Lung microvascular endothelial cell (primary cell): ENCODE data around the gene FHOD3. TPM values are rescaled to one million over a fixed set of nuclear protein-coding genes. Genes with fewer than 3 reads are reported as not detected.
"Not testable (repeated sequence)": the region's sequence is repeated elsewhere in the genome, so short reads cannot be mapped to it uniquely, and the experiment has no call there.

ENCODE experiments used
- DNase-seq, 2 donors: peaks; one replicate each; pipeline versions ENCODE4 v3.0.0 to v3.0.0-alpha.2; 2010; ENCODE audit warnings: low read depth in 2 of 2
- total RNA-seq: library from RNA; depleted of rRNA; stranded (reverse); fragments of >200 nt; gene quantifications from 2 replicates; pipeline ENCODE4 v1.2.1, GENCODE V29; 2014

FHOD3 gene
- total RNA-seq, 1 donor from 2014 or later = under 0.01 TPM

- no peak for DNase-seq
These were observed 151.1 kb downstream of the FHOD3 start for GRCh38 chr18:36448384-36449290.

GRCh38 chr18:36449451-36449850 lies 151.9 kb downstream of the FHOD3 start:
- no peak for DNase-seq

DNA sequence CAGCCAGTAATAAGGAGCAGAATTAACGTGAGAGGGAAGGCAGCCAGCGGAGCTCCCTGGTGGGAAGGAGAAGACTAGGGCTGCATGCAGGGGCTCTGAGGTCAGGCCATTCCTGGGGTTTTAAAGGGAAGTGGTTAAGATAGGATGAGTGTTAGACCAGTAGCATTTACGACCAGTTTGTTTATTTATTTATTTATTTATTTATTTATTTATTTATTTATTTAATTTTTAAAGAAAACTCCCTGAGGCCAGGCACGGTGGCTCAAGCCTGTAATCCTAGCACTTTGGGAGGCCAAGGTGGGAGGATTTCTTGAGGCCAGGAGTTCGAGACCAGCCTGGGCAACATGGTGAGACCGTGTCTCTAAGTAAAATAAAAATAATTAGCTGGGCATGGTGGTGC lies 152.8 kb downstream of the FHOD3 start:
- DNase-seq = no peak

GRCh38 chr18:36451454-36452251 lies 154.1 kb downstream of the FHOD3 start:
- DNase-seq = no peak

- DNase-seq = no peak
These were observed 156.7 kb downstream of the FHOD3 start for GRCh38 chr18:36454245-36454644.

DNA sequence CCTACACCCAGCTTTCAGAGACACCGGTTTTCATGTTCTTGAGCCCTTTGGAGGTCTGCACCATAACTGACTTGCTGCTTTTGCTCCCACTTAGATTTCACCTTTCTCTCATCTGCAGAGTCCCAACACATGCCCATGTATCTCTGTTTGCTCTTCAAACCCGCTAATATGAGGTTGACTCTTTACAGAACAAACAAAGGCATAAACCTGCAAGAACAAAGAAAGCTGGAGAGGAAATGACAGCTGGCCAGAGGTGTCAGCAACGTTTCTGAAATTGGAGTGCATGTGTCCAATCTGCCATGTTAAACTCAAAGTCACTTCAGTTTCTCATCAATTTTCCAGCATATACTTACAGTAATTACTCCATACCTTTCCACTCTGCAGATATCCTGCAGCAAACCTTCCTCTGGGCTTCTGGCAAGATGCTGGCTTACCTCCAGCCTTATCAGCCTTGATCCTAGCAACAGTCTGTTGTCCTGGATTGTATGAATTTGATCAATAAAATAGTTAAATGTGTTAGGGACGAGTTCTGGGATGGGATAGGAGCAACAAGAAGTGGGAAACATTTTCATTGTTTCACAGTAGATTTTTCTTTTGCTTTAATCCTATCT lies 157.4 kb downstream of the FHOD3 start:
- no peak for DNase-seq

GRCh38 chr18:36455931-36456330 lies 158.4 kb downstream of the FHOD3 start:
- no peak for DNase-seq

DNA sequence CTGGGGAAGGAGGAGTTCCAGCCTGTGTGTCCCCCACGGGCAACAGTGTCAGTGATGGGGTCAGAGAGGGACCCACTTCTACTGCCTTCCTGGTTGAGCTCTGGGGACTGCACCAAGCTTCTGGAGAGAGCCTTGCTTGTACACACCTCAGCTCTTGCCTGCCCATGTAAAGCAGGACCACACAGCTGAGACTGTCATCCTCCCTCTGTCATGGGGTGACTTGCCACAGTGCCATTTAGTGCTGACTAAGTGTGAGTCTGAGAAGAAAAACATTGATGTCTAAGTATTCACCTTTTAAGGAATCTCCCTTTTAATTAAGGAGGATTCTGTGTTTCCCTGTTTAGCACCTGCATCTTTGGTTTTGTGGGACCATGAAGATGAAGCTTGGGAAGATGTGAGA lies 159.1 kb downstream of the FHOD3 start:
- no peak for DNase-seq

- DNase-seq = no peak
These were observed 160.2 kb downstream of the FHOD3 start for GRCh38 chr18:36457683-36458082.

- no peak for DNase-seq
These were observed 160.8 kb downstream of the FHOD3 start for GRCh38 chr18:36458306-36458705.

DNA sequence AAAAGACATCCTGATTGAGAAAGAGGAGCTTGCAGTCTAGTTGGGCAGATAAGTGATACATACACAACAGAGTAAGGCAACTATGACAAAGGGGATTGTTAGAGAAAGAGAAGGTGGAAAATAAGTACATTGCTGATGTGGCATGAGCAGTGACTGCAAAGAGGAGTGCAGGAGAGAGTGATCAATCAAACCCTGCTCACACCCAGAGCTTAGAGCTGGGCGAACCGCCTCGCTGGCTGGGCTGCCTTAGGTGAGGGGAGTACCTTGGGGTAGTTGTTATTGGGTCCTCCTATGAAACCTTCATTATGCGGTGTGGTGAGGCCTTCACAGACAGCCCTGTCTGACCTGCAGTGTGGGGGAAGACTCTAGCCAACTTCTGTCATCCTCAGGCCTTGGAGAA lies 161.7 kb downstream of the FHOD3 start:
- no peak for DNase-seq

GRCh38 chr18:36459786-36460185 lies 162.3 kb downstream of the FHOD3 start:
- DNase-seq = no peak

GRCh38 chr18:36460324-36460850 lies 162.9 kb downstream of the FHOD3 start:
- DNase-seq = no peak

- no peak for DNase-seq
These were observed 163.3 kb downstream of the FHOD3 start for GRCh38 chr18:36460854-36461253.

DNA sequence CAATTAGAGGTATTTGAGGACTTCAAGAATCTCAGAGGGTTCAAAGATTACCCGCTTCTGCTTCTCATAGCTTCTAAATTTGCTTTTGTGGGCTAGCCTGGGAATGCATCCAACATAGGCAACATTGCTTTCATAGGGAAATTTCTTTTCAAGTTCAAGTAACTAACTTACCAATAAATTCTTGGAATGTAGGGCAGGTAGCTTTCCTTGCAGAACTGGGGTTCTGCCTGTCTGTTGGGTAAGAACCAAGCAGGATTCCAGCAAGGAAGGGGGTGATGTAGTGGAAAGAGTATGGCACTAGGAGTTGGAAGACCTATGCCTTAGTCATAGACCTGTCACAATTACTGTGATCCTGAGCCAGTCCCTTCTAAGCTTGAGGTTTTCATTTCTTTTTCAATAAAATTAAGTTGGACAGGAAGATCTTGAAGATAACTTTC lies 164.1 kb downstream of the FHOD3 start:
- DNase-seq = no peak

GRCh38 chr18:36463516-36463915 lies 166.0 kb downstream of the FHOD3 start:
- DNase-seq = not testable (repeated sequence)

DNA sequence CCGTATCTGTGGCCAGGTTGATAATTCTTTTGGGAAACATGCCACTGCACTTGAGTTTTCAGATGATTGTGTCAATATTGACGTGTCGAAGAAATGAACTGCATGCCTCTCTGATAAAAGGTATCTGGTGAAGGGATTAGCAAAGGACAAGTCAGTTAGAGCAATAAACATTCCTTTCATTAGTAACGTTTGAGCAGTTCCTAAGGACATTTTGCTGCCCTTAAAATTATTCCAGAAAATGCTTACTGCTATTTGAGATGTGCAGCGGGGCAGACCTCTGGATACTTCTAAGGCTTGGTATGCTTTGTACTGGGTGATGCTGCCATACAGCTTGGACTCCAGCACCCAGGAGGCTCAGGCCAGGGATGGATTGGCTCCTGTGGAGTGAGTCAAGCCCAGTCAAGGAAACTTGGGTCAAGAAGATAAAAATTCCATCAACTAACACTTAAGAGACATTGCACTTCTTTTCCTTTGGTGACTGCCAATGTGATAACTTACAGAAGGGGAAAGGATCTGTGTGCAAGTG lies 166.7 kb downstream of the FHOD3 start:
- DNase-seq = no peak

- no peak for DNase-seq
These were observed 167.8 kb downstream of the FHOD3 start for GRCh38 chr18:36465276-36465675.

GRCh38 chr18:36465970-36466369 lies 168.5 kb downstream of the FHOD3 start:
- no peak for DNase-seq

GRCh38 chr18:36467614-36468013 lies 170.1 kb downstream of the FHOD3 start:
- DNase-seq = no peak

GRCh38 chr18:36468161-36468560 lies 170.6 kb downstream of the FHOD3 start:
- no peak for DNase-seq

DNA sequence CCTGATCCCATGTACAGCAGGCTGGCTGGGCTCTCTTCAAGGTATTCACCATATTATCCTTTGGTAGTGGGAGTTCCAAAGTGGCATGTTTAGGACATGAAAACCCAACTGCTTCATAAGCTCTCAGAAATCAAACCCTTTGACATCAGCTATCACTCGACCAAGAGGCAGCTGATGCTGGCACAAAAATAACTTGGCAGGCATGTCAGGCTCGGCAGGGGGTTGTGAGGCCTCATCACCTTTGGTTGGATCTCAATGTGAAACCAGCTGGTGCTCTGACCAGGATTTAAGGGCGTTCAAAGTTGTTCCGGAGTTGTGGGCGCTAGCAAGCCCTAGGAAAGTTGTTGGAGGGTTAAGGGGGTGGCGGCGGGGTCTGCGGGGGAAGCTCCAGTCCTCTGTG lies 171.9 kb downstream of the FHOD3 start:
- no peak for DNase-seq
